ENCODE data around the gene SORBS2.

The SORBS2 gene

DNA sequence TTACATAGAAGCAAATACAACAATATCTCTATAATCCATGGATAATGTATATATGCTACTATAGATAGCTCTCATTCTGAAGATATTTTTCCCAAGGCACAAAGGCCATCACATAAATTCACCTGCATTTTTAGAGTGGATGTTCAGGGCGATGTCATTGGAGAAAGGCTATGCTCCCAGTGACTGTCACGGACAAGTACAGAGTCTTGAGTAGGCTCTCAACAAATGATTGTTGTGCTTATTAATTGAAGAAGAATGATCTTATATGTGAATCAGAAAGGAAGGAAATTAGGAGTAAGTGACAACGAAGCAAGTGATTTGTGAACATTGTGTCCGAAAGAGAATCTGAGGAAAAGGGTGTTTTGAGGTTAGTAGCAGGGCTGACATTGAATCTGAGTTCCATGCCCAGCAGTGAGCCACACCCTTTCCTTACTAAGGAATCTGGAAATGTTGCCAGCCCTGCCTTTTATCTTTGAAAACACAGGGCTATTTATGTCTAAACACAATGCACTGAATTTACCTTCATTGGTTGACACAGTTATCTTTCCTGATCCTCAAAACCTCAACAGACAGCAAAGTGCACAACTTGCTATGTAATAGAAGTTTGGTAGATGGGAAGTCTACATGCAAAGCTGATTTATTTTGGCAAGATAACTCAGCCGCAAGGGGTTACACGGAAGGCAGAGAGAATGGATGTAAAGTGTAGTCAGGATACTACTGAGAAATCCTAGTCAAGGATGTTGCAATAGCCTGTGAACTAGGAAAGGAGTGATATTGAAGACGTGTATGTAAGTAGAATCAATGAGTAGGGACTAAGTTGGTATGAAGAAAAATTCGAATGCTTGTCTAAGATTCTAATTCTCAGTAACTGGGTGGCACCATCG lies 50.4 kb downstream of the SORBS2 start:
- H3K27ac Mint-ChIP-seq, result no peak overlapping the region
- no peaks in the 10 kb centered on the region for H3K9me3 Mint-ChIP-seq
- H3K4me3 Mint-ChIP-seq, result no peak overlapping the region
- intact Hi-C loops (cut with micrococcal nuclease), result no loop called here
- no peaks in the 10 kb centered on the region for H3K4me1 Mint-ChIP-seq (ENCODE audit: low read depth)
- no peaks in the 10 kb centered on the region for H3K36me3 Mint-ChIP-seq (ENCODE audit: low read depth)
- peaks cover 18% of the 10 kb centered on the region for H3K27me3 Mint-ChIP-seq

DNA sequence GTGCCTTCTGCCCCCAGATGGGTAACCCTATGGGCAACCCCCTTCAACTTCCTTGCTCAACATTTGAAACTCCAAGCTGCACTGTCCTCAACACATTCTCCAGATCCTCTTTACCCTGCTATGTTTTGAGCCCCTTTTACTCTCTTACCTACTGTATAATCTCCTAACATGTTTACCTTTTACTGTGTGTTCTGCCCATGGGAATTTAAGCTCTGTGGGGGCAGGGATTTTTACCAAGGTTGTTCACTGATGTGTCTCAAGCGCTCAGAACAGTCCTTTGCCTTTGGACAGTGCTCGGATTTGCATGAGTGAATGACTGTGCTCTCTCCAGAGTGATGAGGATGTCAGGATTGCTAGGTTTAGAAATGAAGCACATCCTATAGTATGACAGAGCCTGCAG lies 53.2 kb downstream of the SORBS2 start:
- Mint-ChIP-seq H3K4me3 (no peak overlapping the region), H3K27ac (no peak overlapping the region), H3K36me3 (ENCODE audit: low read depth) (no peaks in the 10 kb centered on the region)

DNA sequence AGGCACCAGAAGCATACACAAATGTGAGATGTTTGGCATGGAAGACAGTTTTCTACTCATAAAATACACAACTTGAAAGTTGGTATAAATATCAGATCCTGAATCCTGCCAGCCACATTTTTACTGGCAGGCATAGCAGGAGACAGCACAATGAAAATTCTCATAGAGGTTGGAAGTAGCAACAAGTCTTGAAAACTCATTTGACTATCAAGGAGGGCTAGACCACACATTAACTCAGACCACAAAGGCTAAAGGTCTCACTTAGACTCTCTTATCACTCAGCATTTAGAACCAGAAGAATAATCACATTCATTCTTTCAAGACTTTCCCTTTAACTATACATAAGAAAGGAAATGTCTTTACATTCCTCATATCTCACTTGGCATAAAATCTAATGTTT lies 56.5 kb downstream of the SORBS2 start:
- no peaks in the 10 kb centered on the region for H3K4me1 Mint-ChIP-seq (ENCODE audit: low read depth)
- H3K27me3 Mint-ChIP-seq, result peaks cover 31% of the 10 kb centered on the region
- intact Hi-C loops (cut with micrococcal nuclease), result no loop called here
- H3K4me3 Mint-ChIP-seq, result no peak overlapping the region
- H3K9me3 Mint-ChIP-seq, result no peaks in the 10 kb centered on the region
- no peak overlapping the region for H3K27ac Mint-ChIP-seq
- H3K36me3 Mint-ChIP-seq (ENCODE audit: low read depth), result no peaks in the 10 kb centered on the region

More for the DNA sequence above, 53.2 kb downstream of the SORBS2 start:
- Mint-ChIP-seq H3K9me3 (no peaks in the 10 kb centered on the region), H3K4me1 (ENCODE audit: low read depth) (no peaks in the 10 kb centered on the region), H3K27me3 (peaks cover 27% of the 10 kb centered on the region)
- intact Hi-C loops (cut with micrococcal nuclease), result no loop called here

DNA sequence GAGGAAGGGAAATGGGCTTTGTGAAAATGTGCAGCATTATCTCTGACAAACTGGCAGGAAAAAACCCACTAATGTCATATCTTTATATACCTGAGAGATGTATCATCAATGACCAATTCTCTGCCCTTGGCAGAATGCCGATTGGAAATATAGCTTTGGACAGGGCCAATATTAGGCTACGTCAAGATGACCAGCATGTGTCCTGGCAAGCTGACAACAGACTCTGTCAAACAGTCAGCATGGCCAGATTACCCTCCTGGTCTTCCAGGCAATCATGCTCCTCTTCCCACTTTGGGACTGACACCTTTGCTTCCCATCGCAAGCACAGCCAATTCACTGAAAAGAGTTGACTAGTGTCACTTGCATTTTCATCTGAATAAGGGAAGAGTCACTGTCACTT lies 57.0 kb downstream of the SORBS2 start:
- no peaks in the 10 kb centered on the region for H3K9me3 Mint-ChIP-seq
- no peaks in the 10 kb centered on the region for H3K36me3 Mint-ChIP-seq (ENCODE audit: low read depth)
- H3K4me3 Mint-ChIP-seq, result no peak overlapping the region
- peaks cover 31% of the 10 kb centered on the region for H3K27me3 Mint-ChIP-seq
- intact Hi-C loops (cut with micrococcal nuclease), result no loop called here
- no peaks in the 10 kb centered on the region for H3K4me1 Mint-ChIP-seq (ENCODE audit: low read depth)
- no peak overlapping the region for H3K27ac Mint-ChIP-seq

DNA sequence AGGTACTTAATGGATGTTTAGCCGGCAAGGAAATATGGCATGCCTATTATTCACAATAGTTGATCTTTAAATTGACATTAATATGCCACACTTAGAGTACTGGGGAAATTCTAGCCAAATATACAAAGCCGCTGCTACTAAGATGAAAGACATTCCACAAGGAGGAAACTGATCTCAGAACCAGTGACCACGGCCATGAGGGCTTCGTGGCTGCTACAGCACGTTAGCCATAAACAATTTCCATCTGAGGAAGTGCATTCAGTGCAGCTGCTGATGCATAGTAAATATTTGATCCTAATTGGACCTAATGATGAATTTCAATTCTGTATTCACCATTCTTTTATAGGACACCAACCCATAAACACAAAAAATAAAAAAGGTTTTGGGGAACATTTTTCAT lies 59.1 kb downstream of the SORBS2 start:
- H3K27ac Mint-ChIP-seq, result no peak overlapping the region
- H3K9me3 Mint-ChIP-seq, result no peaks in the 10 kb centered on the region
- no peaks in the 10 kb centered on the region for H3K36me3 Mint-ChIP-seq (ENCODE audit: low read depth)
- H3K4me3 Mint-ChIP-seq, result no peak overlapping the region
- H3K27me3 Mint-ChIP-seq, result peaks cover 31% of the 10 kb centered on the region
- intact Hi-C loops (cut with micrococcal nuclease), result no loop called here
- no peaks in the 10 kb centered on the region for H3K4me1 Mint-ChIP-seq (ENCODE audit: low read depth)

DNA sequence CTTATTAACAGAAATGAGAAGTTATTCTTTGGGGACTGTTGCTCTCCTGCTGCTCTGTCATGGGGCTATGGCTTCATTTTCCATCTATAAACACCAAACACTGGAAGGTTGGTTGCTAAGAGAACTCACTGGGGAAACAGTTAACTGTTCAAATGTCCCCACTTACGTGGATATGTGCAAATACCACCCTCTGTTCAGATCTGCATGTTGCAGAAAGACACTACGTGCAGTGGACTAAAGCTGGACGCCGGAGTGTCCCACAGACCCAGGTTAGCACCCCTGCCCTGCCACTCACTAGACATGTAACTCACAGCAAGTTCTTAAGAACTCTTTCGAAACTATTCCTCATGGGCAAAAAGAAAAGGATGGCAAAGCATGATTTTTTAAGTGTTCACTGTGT lies 62.1 kb downstream of the SORBS2 start:
- Mint-ChIP-seq H3K27me3 (peaks cover 24% of the 10 kb centered on the region), H3K4me3 (no peak overlapping the region), H3K4me1 (ENCODE audit: low read depth) (no peaks in the 10 kb centered on the region), H3K9me3 (no peaks in the 10 kb centered on the region), H3K27ac (no peak overlapping the region), H3K36me3 (ENCODE audit: low read depth) (no peaks in the 10 kb centered on the region)
- intact Hi-C loops (cut with micrococcal nuclease), result no loop called here

DNA sequence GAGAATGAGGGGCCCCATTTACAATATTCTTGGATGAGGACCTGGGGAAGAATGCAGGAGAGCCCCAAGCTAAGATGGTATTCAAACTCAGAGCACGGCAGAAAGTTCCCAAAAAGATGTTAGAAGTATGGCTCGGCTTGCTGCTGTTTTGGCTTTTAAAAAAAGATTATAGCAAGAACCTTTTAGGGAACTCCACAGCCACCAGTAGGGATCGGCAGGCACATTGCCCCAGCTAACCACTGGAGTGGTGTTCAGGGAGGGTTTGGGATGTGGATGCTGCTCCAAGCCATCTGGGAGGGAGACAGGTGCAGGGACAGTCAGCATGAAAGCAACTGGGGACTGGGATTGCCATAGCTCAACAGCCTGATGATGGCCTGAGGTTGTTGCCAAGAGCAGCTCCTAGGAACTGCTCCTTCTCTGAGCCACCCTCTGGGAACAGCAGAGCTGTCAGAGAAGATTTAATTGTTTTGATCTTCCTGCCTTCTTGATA lies 63.0 kb downstream of the SORBS2 start:
- Mint-ChIP-seq H3K9me3 (peaks cover 5% of the 10 kb centered on the region), H3K27ac (no peak overlapping the region), H3K4me1 (ENCODE audit: low read depth) (peaks cover 3% of the 10 kb centered on the region), H3K4me3 (no peak overlapping the region), H3K27me3 (peaks cover 20% of the 10 kb centered on the region), H3K36me3 (ENCODE audit: low read depth) (no peaks in the 10 kb centered on the region)
- intact Hi-C loops (cut with micrococcal nuclease), result no loop called here

DNA sequence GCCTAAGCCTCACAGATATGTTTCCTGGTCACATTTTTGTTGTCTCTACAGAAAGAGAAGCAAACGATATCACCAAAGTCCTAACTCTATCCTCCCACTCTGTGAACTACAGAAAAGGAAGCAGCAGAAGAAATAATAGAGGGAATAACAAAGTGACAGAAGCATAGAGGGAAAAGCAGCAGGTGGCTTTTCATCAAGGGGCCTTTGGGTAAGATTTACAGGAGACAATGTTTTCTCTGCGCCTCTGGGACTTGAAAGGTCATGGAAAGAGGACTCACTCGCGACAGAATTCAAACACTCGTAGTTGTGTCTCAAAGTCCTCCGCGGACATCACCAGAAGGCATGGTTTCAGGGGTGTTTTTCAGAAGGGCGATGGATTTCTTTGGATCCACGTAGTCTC lies 66.1 kb downstream of the SORBS2 start:
- peaks cover 25% of the 10 kb centered on the region for H3K4me1 Mint-ChIP-seq (ENCODE audit: low read depth)
- H3K27ac Mint-ChIP-seq, result no peak overlapping the region
- H3K36me3 Mint-ChIP-seq (ENCODE audit: low read depth), result no peaks in the 10 kb centered on the region
- H3K27me3 Mint-ChIP-seq, result peaks cover 10% of the 10 kb centered on the region
- intact Hi-C loops (cut with micrococcal nuclease), result no loop called here
- peaks cover 11% of the 10 kb centered on the region for H3K9me3 Mint-ChIP-seq
- H3K4me3 Mint-ChIP-seq, result no peak overlapping the region

DNA sequence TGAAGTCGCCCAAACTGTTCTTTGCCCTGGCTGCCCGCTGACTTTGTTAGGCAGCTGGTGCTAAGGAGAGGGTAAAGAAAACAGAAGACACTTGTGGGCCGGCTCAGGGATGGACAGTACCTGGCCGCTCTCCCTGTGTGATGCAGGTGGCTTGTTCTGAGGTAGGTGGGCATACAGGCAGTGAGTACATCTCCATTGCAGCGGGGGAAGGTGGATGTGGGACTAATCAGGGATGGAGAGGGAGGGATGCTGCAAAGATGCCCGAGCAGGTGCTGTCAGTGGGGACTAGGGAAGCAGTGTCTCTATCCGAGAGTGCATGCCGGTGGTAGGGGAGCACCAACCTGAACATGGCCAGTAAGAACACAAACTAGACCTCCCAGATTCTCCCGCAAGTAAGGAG lies 67.0 kb downstream of the SORBS2 start:
- intact Hi-C loops (cut with micrococcal nuclease), result no loop called here
- H3K9me3 Mint-ChIP-seq, result peaks cover 18% of the 10 kb centered on the region

DNA sequence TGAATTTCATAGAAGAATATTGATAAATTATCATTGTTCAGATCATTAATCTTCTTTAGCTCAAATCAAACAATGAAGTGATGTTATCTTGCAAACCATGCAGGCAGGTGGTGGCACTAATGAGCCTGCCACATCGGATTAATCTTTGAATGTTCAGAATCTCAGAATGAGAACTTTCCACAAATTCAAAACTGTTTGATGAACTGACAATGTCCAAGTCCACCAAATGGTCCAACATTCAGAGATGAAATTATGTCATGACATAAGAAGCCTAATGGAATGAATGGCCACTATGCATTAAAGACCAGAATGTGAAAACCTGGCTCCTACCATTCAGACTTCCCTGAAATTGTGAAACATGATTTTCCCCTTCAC lies 67.5 kb downstream of the SORBS2 start:
- Mint-ChIP-seq H3K27me3 (peaks cover 5% of the 10 kb centered on the region), H3K36me3 (ENCODE audit: low read depth) (no peaks in the 10 kb centered on the region), H3K9me3 (peaks cover 18% of the 10 kb centered on the region), H3K4me3 (no peak overlapping the region), H3K27ac (no peak overlapping the region), H3K4me1 (ENCODE audit: low read depth) (peaks cover 39% of the 10 kb centered on the region)
- intact Hi-C loops (cut with micrococcal nuclease), result no loop called here

More for the DNA sequence above, 67.0 kb downstream of the SORBS2 start:
- Mint-ChIP-seq H3K4me1 (ENCODE audit: low read depth) (peaks cover 34% of the 10 kb centered on the region), H3K27ac (no peak overlapping the region), H3K4me3 (no peak overlapping the region), H3K36me3 (ENCODE audit: low read depth) (no peaks in the 10 kb centered on the region), H3K27me3 (peaks cover 5% of the 10 kb centered on the region)

DNA sequence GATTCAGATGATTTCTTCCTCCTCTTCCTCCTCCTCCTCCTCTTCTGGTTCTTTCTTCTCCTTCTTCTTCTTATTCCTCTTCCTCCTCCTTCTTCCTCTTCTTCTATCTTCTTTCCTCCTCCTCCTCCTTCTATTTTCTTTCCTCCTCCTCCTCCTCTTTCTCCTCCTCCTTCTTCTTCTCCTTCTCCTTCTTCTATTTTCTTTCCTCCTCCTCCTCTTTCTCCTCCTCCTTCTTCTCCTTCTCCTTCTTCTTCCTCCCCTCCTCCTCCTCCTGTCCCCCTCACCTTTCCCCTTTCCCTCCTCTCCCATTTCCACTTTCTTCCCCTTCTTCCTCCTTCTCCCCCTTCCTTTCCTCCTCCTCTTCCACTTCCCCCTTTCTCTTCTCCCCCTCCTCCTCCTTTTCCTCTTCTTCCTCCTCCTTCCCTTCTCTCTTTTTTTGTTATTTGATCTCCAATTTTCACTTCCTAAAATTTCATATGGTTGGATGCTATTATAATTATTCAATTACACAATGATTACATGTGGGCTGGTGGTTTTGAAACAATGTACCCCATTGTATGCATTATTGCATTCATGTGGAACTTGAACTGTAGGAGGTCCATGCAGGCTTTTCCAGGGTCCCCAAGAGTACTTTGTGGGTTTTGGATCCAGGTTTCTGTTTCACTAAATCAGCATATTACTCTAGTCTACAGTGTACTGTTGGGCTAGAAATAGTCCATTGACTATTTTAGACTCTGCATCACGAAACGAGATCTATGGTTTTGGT lies 68.1 kb downstream of the SORBS2 start:
- no peak overlapping the region for H3K27ac Mint-ChIP-seq
- no peak overlapping the region for H3K4me3 Mint-ChIP-seq
- intact Hi-C loops (cut with micrococcal nuclease), result no loop called here
- no peaks in the 10 kb centered on the region for H3K36me3 Mint-ChIP-seq (ENCODE audit: low read depth)
- peaks cover 40% of the 10 kb centered on the region for H3K4me1 Mint-ChIP-seq (ENCODE audit: low read depth)
- H3K27me3 Mint-ChIP-seq, result peaks cover 2% of the 10 kb centered on the region
- H3K9me3 Mint-ChIP-seq, result peaks cover 18% of the 10 kb centered on the region

DNA sequence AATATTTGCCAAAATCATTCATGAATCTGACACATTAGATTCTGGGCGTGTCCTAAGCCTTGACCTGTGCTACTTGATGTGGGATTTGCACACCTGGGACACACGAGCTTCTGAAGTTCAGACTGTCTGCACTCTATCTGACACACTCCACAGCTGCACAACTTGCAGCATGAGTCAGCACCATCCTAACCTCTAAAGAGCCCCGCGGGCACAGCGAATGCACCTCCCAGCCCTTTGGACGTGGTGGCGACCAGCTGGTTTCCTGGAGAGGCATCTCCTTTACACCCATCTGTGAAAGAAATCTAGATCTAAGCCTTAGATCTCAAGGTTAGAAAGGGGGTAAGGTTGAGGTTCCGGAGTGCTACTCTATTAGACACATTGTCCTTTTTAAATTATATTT lies 69.2 kb downstream of the SORBS2 start:
- no peak overlapping the region for H3K4me3 Mint-ChIP-seq
- no peaks in the 10 kb centered on the region for H3K27me3 Mint-ChIP-seq
- H3K27ac Mint-ChIP-seq, result no peak overlapping the region
- intact Hi-C loops (cut with micrococcal nuclease), result no loop called here
- H3K4me1 Mint-ChIP-seq (ENCODE audit: low read depth), result peaks cover 45% of the 10 kb centered on the region
- H3K36me3 Mint-ChIP-seq (ENCODE audit: low read depth), result no peaks in the 10 kb centered on the region
- H3K9me3 Mint-ChIP-seq, result peaks cover 18% of the 10 kb centered on the region

DNA sequence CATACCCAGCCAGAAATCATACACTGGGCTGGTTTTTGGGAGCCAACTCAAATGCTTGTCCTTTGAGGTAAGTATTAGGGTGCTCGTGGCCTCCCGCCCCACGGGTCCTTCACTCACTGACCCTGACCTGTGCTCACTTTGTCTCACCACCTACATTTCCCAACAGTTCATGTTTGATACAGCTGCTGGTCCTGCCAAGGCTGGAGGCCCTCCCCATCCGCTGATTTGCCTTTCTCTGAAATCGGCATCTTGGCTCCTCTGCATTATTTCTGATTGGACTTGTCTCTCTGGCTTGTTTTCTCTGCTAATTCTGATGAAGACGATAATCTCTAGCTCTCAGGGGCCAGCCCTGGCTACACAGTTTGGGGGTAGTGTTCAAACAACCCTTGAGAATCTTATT lies 70.2 kb downstream of the SORBS2 start:
- Mint-ChIP-seq H3K9me3 (peaks cover 18% of the 10 kb centered on the region), H3K4me3 (no peak overlapping the region), H3K36me3 (ENCODE audit: low read depth) (no peaks in the 10 kb centered on the region), H3K4me1 (ENCODE audit: low read depth) (peaks cover 55% of the 10 kb centered on the region), H3K27ac (peak overlapping the region; percentile 44), H3K27me3 (no peaks in the 10 kb centered on the region)
- intact Hi-C loops (cut with micrococcal nuclease), result no loop called here

DNA sequence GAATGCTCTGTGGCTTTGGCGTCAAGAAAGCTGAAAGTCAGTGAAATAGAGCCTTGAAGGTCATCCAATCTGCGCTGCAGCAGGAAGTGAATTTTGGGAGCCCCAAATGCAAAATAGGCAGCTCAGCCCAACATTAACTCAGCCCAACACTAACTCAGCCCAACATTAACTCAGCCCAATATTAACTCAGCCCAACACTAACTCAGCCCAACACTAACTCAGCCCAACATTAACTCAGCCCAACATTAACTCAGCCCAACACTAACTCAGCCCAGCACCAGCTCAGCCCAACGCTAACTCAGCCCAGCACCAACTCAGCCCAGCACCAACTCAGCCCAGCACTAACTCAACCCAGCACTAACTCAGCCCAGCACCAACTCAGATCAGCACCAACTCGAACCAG lies 71.5 kb downstream of the SORBS2 start:
- H3K36me3 Mint-ChIP-seq (ENCODE audit: low read depth), result no peaks in the 10 kb centered on the region
- H3K4me1 Mint-ChIP-seq (ENCODE audit: low read depth), result peaks cover 68% of the 10 kb centered on the region
- H3K9me3 Mint-ChIP-seq, result peaks cover 18% of the 10 kb centered on the region
- H3K27me3 Mint-ChIP-seq, result no peaks in the 10 kb centered on the region
- H3K27ac Mint-ChIP-seq, result peak overlapping the region; percentile 43
- intact Hi-C loops (cut with micrococcal nuclease), result no loop called here
- H3K4me3 Mint-ChIP-seq, result no peak overlapping the region

Data from dendritic cell treated with granulocyte-macrophage colony-stimulating factor and Interleukin-4, amounts not matched to agents 40 ng/mL and 50 ng/mL, for 4 days (primary cell).